GM23338 (cell line): ENCODE data around the gene SENP8. TPM values are rescaled to one million over a fixed set of nuclear protein-coding genes. Genes with fewer than 3 reads are reported as not detected.

Source experiments
- ATAC-seq: fragments of 200-7000 bp; cut with Tn5 transposase; 3 replicates; pipeline ENCODE4 v1.9.1; 2020
- DNase-seq: peaks from one replicate; pipeline ENCODE4 v3.0.0-alpha.2; 2015; ENCODE audit warnings: low spot score
- H2AFZ ChIP-seq: fragments of 200-600 bp; sonication (generic); 2 replicates; pipeline ENCODE4 v1.8.0; 2016; ENCODE audit warnings: antibody characterized with exemption, mild to moderate bottlenecking, moderate library complexity
- H3F3A ChIP-seq: fragments of 200-600 bp; sonication (generic); replicated peaks from 2 replicates; pipeline ENCODE4 v1.8.0; 2017; ENCODE audit warnings: antibody characterized with exemption, mixed run types, low read depth
- H3K27ac ChIP-seq: fragments of 200-600 bp; sonication (generic); 2 replicates; pipeline ENCODE4 v1.6.1; 2016; ENCODE audit warnings: low read depth
- H3K27me3 ChIP-seq: fragments of 200-600 bp; sonication (generic); 2 replicates; pipeline ENCODE4 v1.8.0; 2016; ENCODE audit warnings: mild to moderate bottlenecking, mixed run types, moderate library complexity; ENCODE audit not compliant: insufficient read depth
- H3K36me3 ChIP-seq: fragments of 200-600 bp; sonication (generic); 2 replicates; pipeline ENCODE4 v1.8.0; 2016; ENCODE audit warnings: mild to moderate bottlenecking; ENCODE audit not compliant: insufficient read depth
- H3K4me1 ChIP-seq: fragments of 200-600 bp; sonication (generic); 2 replicates; pipeline ENCODE4 v1.8.0; 2016; ENCODE audit warnings: mild to moderate bottlenecking, moderate library complexity; ENCODE audit not compliant: insufficient read depth
- H3K4me2 ChIP-seq: fragments of 200-600 bp; sonication (generic); 2 replicates; pipeline ENCODE4 v1.7.1; 2017; ENCODE audit warnings: mixed run types
- H3K4me3 ChIP-seq: fragments of 200-600 bp; sonication (generic); 2 replicates; pipeline ENCODE4 v1.6.1; 2016; ENCODE audit warnings: mixed run types
- H3K79me2 ChIP-seq: fragments of 200-600 bp; sonication (generic); replicated peaks from 2 replicates; pipeline ENCODE4 v1.8.0; 2017; ENCODE audit warnings: mild to moderate bottlenecking; ENCODE audit not compliant: insufficient read depth
- H3K9me2 ChIP-seq: fragments of 200-600 bp; sonication (generic); 2 replicates; pipeline ENCODE4 v1.8.0; 2017; ENCODE audit not compliant: insufficient read depth
- H4K20me1 ChIP-seq: fragments of 200-600 bp; sonication (generic); replicated peaks from 2 replicates; pipeline ENCODE4 v1.8.0; 2017; ENCODE audit warnings: mild to moderate bottlenecking; ENCODE audit not compliant: insufficient read depth
- H3K27ac Mint-ChIP-seq: 2 replicates; pipeline ENCODE4 v1.8.0; 2020; ENCODE audit warnings: inconsistent platforms, mild to moderate bottlenecking, moderate library complexity, mixed read lengths
- H3K27me3 Mint-ChIP-seq: 3 replicates; pipeline ENCODE4 v1.8.0; 2022; ENCODE audit warnings: low read depth, mild to moderate bottlenecking, moderate library complexity, mixed read lengths, inconsistent platforms; ENCODE audit not compliant: insufficient read depth, poor library complexity
- H3K36me3 Mint-ChIP-seq: 3 replicates; pipeline ENCODE4 v1.8.0; 2021; ENCODE audit warnings: low read depth, mild to moderate bottlenecking, inconsistent platforms, moderate library complexity, mixed read lengths
- H3K4me1 Mint-ChIP-seq: 3 replicates; pipeline ENCODE4 v1.8.0; 2020; ENCODE audit warnings: mild to moderate bottlenecking, inconsistent platforms, mixed read lengths
- H3K4me3 Mint-ChIP-seq: 3 replicates; pipeline ENCODE4 v1.8.0; 2021; ENCODE audit warnings: moderate library complexity, mild to moderate bottlenecking, inconsistent platforms, mixed read lengths
- H3K9me3 Mint-ChIP-seq: 3 replicates; pipeline ENCODE4 v1.8.0; 2020; ENCODE audit warnings: moderate library complexity, mild to moderate bottlenecking, inconsistent platforms, mixed read lengths
- EZH2phosphoT487 ChIP-seq: fragments of 200-600 bp; sonication (generic); IDR thresholded peaks from one replicate; pipeline ENCODE4 v1.8.1; 2018; ENCODE audit warnings: antibody characterized with exemption; ENCODE audit not compliant: unreplicated experiment
- POLR2AphosphoS5 ChIP-seq: IDR thresholded peaks from 2 replicates; pipeline ENCODE4 v1.6.1; 2016; ENCODE audit warnings: antibody characterized with exemption, low read depth
- polyA plus RNA-seq: library from polyadenylated mRNA; unstranded; fragments of >200 nt; fragmentation: Nextera tagmentation; extraction: Ambion mirVana; gene quantifications from 2 replicates; pipeline ENCODE4 v1.2.1, GENCODE V29; 2016
- total RNA-seq: library from RNA; depleted of rRNA; stranded (reverse); fragments of >200 nt; shearing (Covaris generic); gene quantifications from 2 replicates; pipeline ENCODE4 v1.2.3, GENCODE V29; 2014
- TF ChIP-seq, protein P1 (sequence below): fragments of 250-450 bp; sonication (Bioruptor Pico); IDR thresholded peaks from 2 replicates; pipeline ENCODE4 v1.5.0; 2020; ENCODE audit warnings: mild to moderate bottlenecking, moderate library complexity

Gene SENP8
- total and polyA plus RNA-seq, 2 experiments from 2014 or later: 3.1 to 7.7 TPM

DNA sequence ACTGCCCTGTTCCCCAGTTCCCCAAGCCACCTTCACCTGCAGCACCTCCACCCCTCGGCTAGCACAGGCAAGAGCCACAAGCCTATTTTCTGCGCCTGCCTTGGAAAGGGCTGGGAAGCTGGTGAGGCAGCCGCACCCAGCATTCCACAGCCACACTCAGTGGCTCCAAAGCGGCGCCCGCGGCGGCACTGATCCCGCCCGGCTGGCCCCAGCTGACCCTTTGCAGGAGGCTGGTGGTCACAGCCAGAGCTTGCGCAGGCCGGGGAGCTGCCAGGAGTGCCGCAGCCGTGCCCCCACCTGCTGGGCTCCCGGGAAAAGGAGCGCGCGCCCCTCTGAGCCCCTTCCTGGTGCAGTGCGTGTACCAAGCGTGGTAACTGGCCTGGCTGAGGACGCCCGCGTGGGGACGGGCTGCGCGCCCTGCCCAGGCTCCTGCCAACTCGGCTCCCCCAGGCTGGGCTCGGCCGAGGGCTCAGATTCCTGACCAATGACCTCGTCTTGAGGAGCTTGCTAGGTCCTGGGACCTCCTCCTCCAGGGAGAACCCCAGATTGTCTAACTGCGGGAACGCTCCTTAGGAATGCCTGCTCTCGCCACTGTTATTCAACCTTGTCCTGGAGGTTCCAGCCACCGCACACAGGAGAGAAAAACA, 66.1 kb downstream of the SENP8 start:
- Histone ChIP-seq H3K4me2 (peak overlapping the region; percentile 84), H3K79me2 (no peaks in the 10 kb centered on the region), H4K20me1 (no peaks in the 10 kb centered on the region), H3K9me2 (no peaks in the 10 kb centered on the region), H3K27me3 (peaks cover 17% of the 10 kb centered on the region; the same call in 1 of the 2 replicates), H3F3A (0 out of 2 replicates have a peak, but pooled peaks cover 7% of the 10 kb centered on the region), H3K4me1 (peaks cover 4% of the 10 kb centered on the region), H3K4me3 (peak overlapping the region; percentile 65), H3K27ac (no peak overlapping the region), H3K36me3 (no peaks in the 10 kb centered on the region), H2AFZ (peak overlapping the region; percentile 98)
- Mint-ChIP-seq H3K4me3 (peak overlapping the region; percentile 62), H3K27me3 (peaks cover 14% of the 10 kb centered on the region), H3K27ac (no peak overlapping the region), H3K4me1 (peaks cover 11% of the 10 kb centered on the region; the same call in 2 of the 3 replicates), H3K36me3 (no peaks in the 10 kb centered on the region), H3K9me3 (no peaks in the 10 kb centered on the region)
- peak; percentile 94 for ATAC-seq
- 0 out of 2 replicates have a peak, but pooled peaks have one; percentile 40 for TF ChIP-seq POLR2AphosphoS5
- TF ChIP-seq, protein P1, sequence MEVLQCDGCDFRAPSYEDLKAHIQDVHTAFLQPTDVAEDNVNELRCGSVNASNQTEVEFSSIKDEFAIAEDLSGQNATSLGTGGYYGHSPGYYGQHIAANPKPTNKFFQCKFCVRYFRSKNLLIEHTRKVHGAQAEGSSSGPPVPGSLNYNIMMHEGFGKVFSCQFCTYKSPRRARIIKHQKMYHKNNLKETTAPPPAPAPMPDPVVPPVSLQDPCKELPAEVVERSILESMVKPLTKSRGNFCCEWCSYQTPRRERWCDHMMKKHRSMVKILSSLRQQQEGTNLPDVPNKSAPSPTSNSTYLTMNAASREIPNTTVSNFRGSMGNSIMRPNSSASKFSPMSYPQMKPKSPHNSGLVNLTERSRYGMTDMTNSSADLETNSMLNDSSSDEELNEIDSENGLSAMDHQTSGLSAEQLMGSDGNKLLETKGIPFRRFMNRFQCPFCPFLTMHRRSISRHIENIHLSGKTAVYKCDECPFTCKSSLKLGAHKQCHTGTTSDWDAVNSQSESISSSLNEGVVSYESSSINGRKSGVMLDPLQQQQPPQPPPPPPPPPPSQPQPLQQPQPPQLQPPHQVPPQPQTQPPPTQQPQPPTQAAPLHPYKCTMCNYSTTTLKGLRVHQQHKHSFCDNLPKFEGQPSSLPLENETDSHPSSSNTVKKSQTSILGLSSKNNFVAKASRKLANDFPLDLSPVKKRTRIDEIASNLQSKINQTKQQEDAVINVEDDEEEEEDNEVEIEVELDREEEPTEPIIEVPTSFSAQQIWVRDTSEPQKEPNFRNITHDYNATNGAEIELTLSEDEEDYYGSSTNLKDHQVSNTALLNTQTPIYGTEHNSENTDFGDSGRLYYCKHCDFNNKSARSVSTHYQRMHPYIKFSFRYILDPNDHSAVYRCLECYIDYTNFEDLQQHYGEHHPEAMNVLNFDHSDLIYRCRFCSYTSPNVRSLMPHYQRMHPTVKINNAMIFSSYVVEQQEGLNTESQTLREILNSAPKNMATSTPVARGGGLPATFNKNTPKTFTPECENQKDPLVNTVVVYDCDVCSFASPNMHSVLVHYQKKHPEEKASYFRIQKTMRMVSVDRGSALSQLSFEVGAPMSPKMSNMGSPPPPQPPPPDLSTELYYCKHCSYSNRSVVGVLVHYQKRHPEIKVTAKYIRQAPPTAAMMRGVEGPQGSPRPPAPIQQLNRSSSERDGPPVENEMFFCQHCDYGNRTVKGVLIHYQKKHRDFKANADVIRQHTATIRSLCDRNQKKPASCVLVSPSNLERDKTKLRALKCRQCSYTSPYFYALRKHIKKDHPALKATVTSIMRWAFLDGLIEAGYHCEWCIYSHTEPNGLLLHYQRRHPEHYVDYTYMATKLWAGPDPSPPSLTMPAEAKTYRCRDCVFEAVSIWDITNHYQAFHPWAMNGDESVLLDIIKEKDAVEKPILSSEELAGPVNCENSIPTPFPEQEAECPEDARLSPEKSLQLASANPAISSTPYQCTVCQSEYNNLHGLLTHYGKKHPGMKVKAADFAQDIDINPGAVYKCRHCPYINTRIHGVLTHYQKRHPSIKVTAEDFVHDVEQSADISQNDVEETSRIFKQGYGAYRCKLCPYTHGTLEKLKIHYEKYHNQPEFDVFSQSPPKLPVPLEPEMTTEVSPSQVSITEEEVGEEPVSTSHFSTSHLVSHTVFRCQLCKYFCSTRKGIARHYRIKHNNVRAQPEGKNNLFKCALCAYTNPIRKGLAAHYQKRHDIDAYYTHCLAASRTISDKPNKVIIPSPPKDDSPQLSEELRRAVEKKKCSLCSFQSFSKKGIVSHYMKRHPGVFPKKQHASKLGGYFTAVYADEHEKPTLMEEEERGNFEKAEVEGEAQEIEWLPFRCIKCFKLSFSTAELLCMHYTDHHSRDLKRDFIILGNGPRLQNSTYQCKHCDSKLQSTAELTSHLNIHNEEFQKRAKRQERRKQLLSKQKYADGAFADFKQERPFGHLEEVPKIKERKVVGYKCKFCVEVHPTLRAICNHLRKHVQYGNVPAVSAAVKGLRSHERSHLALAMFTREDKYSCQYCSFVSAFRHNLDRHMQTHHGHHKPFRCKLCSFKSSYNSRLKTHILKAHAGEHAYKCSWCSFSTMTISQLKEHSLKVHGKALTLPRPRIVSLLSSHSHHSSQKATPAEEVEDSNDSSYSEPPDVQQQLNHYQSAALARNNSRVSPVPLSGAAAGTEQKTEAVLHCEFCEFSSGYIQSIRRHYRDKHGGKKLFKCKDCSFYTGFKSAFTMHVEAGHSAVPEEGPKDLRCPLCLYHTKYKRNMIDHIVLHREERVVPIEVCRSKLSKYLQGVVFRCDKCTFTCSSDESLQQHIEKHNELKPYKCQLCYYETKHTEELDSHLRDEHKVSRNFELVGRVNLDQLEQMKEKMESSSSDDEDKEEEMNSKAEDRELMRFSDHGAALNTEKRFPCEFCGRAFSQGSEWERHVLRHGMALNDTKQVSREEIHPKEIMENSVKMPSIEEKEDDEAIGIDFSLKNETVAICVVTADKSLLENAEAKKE: no peak
- DNase-seq: peak; percentile 86

DNA sequence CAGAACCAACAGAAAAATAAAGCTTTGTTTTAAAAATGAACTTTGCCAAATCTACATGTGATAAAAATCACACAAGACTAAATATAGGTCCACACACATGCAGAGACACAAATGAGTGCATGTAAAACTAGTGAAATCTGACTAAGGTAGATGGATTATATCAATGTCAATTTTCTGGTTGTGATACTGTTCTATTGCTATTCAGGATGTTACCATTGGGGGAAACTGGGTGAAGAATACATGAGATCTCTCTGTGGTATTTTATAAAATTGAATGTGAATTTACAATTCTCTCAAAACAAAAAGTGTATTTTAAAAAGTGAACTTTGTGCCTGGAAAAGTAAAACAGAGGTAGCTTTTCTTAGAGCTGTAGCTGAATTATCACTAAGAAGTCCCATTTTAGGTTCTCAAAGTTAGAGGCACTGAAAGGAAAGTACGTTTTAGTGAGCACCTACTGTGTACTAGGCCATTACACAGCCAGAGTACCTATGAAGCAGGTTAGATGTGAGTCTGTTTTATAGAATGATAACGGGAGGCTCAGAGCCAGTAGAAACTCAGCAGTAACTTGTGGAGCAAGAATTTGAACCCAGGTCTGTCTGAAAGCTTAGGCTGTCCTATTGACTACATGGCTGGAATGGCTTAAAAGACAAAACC, 71.2 kb downstream of the SENP8 start:
- no peak for ATAC-seq
- peaks cover 6% of the 10 kb centered on the region; the same call in 1 of the 2 replicates for H3K27me3 ChIP-seq

More for the DNA sequence above, 71.2 kb downstream of the SENP8 start:
- Mint-ChIP-seq H3K27me3 (peaks cover 13% of the 10 kb centered on the region), H3K4me3 (no peak overlapping the region), H3K4me1 (peaks cover 15% of the 10 kb centered on the region), H3K36me3 (no peaks in the 10 kb centered on the region), H3K9me3 (no peaks in the 10 kb centered on the region; the same call in 2 of the 3 replicates), H3K27ac (no peak overlapping the region)
- peaks cover 10% of the 10 kb centered on the region for H3K4me1 ChIP-seq
- H2AFZ ChIP-seq: no peak overlapping the region
- H3K79me2 ChIP-seq: no peaks in the 10 kb centered on the region
- H3K4me2 ChIP-seq: no peak overlapping the region
- H3K9me2 ChIP-seq: no peaks in the 10 kb centered on the region
- DNase-seq: no peak
- no peaks in the 10 kb centered on the region for H3K36me3 ChIP-seq
- H3F3A ChIP-seq: peaks cover 4% of the 10 kb centered on the region; the same call in 1 of the 2 replicates
- H3K27ac ChIP-seq: no peak overlapping the region
- H4K20me1 ChIP-seq: no peaks in the 10 kb centered on the region
- H3K4me3 ChIP-seq: no peak overlapping the region
- no peak for TF ChIP-seq EZH2phosphoT487
